ENCODE results near the gene PTPA.
"Not testable (repeated sequence)": the region's sequence is repeated elsewhere in the genome, so short reads cannot be mapped to it uniquely, and the experiment has no call there.

PTPA gene

DNA sequence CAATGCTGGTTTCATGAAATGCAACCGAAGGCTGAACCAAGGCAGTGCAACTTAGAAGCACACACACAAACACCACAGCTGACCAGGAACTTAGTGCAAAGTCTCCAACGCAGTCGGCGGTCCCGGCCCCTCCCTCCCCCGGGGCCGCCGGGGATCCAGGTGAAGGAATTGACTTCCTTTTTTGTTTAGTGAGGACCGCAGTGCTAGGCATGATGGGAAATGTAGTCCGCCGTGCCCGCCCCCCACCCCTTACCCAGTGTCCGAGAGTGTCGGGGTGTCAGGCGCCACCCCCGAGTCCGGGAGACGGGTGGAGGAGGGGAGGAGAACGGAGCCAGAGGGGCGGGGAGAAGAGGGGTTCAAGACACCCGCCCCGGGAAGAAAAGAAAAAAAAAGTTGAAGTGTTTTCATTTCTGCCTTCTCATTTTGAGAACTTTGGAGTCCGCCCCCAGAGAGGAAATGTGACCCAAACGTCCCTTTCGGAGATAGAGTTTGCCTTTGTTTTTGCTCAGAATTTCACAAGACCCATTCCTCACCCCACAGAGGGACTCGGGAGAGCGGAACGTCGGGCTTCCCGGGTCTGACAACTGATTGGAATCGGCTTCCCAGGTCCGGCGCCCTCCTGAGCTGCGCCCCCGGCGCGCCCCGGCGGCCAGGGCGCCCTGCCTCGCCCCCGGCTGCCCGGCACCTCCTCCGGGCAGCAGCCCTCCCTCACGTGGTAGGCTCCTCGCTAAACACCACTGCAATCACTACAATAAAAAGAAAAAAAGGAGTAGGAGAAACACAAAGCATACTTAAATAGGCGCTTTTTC lies 64.8 kb downstream of the PTPA start:
- peak; percentile 65 to 79 for DNase-seq (ENCODE audit: low read depth in 2 of 2)

DNA sequence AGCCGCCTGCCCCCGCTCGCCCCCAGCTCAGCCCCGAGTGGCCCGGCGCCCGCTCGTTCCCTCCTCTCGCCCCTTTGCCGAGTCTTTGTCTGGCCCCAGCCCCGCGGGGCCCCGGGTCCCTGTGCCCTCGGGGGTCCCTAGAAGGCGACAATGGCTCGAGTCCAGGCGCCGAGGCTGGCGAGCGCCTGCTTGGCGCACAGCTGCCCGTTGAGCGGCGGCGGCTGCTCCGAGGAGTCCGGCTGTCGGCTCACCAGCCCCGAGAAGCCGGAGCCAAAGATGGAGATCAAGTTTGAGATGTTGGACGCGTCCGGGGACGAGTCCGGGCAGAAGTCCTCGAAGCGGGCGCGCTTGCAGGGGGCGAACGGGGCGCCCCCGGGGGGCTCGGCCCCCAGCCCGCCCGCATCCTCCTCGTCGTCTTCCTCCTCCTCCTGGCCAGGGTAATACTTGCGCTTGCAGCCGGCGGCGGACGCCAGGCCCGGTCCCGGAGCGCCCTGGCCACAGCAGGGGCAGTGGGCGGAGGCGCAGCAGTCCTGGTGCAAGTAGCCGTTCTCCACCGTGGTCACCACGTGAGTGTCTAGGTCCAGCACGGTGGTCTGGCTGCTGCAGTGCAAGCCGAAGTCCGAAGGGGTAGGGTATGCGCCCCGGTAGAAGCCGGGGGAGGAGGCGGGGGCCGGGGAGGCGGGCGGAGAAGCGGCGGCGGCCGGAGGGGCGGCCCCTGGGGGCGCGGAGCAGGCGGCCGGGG lies 65.7 kb downstream of the PTPA start:
- no peak for DNase-seq (ENCODE audit: low read depth in 2 of 2)

GRCh38 chr9:129177443-129177790 lies 66.2 kb downstream of the PTPA start:
- no peak for DNase-seq (ENCODE audit: low read depth in 2 of 2)

- DNase-seq (ENCODE audit: low read depth in 2 of 2), result peak; percentile 88 to 93
Observed at GRCh38 chr9:129177791-129178567, 66.8 kb downstream of the PTPA start, which contains the start of gene IER5L. Gene IER5L, minus strand, starts transcription at chr9:129178261. Its CDS starts 209 bp downstream, at chr9:129178052.

DNA sequence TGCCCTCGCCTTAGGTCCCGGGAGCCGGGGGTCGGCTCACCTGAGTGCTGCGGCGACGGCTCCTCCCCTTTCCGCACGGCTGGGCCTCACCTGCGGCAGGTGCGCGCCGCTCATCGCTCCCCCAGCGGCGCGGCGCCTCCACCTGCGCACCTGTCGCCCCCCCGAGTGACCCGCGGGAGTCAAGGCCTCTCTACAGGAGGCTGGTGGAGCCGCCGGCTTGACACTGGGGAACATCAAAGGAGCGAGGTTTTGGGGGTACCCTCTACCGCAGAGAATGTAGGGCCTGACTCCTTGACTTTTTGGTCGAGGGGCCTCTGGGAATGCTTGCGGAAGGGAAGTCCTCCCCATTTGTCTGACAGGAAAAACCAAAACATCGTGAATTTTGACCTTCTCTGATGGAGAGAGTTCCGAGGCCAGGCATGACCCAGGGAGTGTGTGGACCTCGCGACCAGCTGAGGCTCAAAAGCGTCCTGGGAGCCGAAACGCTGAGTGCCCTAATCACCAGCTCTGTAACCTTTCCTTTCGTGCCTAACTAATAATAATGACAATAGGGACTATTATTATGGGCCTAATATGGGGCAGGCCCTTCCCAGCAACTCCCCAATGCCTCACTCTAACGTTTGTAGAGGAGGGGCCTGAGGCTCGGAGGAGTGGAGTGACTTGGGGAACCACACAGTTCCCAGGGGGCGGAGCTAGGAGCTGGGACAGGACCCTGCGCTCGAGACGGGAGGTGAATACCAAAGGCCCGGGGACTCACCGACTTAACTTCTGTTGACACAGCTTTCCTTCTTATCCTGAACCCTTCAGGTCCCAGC lies 67.6 kb downstream of the PTPA start:
- no peak for DNase-seq (ENCODE audit: low read depth in 2 of 2)

- no peak for DNase-seq (ENCODE audit: low read depth in 2 of 2)
Observed at GRCh38 chr9:129181246-129181645, 70.0 kb downstream of the PTPA start.

DNA sequence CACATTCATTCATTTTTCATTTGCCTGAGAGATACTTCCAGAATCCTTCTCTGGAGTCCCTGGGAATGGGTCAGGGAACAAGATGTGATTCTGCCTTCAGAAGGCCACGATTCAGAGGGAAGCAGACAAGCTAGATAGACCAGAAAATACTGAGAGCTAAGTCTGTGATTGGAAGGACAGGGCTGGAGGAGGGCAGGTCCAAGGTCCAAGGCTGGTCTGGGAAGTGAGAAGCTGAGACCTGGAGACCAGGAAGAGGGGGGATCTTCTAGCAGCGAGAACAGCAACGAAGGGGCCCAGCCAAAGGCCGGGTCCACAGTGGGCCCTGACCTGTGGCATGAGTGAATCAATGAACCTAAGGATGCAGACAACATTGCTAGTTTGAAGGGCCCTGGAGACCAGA lies 70.9 kb downstream of the PTPA start:
- no peak for DNase-seq (ENCODE audit: low read depth in 2 of 2)

GRCh38 chr9:129182625-129183494 lies 71.6 kb downstream of the PTPA start:
- DNase-seq (ENCODE audit: low read depth in 2 of 2), result no peak

- DNase-seq (ENCODE audit: low read depth in 2 of 2), result no peak
Observed at GRCh38 chr9:129183495-129184218, 72.4 kb downstream of the PTPA start.

DNA sequence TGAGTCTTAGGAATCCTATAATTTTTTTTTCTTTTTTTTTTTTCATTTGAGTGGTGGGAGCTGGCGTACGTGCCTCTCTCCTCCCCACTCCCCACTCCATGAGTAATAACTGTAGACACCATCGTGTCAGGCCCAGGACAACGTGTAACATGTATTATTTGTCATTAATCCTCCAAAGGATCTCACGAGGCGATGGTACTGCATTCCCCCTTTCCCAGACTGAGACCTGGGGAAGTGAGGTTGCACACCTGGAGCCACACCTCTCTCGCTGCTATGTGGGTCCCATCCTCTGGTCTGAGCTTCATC lies 73.0 kb downstream of the PTPA start:
- no peak for DNase-seq (ENCODE audit: low read depth in 2 of 2)

DNA sequence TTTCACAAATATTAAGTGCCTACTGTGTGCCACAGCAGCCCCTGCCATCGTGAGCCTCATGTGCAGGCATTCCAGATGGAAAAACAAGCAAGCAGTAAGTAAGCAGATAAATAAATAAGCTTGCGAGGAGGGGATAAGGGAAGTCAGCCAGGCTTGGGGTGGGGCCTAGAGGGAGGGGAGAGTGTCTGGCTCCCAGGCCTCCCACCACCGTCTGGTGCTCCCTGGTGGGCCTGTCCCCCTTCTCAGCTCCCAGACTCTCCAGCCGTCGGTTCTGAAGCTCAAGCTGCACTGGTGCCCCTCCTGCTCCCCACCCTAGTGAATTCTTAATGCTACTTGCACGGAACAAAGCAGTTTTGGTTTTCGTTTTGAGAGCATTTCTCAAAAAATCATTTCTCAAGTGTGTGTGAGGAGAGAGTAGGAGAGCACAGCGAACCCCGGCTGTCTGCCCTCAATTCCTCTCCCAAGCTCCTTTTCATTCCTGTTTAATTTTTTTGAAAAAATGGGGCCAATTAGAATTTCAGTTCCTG lies 73.4 kb downstream of the PTPA start:
- DNase-seq (ENCODE audit: low read depth in 2 of 2), result no peak

GRCh38 chr9:129185402-129185801 lies 74.2 kb downstream of the PTPA start:
- no peak for DNase-seq (ENCODE audit: low read depth in 2 of 2)

DNA sequence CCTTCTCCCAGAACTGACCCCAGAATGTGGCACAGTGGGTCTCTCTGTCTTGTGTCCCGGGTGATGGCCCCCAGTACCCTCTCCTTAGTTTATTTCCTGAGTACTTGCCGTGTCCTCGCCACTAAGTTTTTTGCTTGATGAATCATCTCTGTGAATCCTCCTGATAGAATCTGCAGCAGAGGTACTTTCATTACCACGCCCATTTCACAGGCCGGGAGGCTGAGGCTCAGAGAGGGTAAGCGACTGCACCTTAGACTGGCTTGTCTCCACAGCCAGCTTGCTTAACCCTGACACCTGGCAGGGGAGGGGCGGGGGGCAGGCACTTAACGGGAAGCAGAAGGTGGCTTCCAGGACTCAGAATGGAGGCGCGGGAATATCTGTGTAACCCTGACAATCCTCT lies 74.8 kb downstream of the PTPA start:
- no peak for DNase-seq (ENCODE audit: low read depth in 2 of 2)

- DNase-seq (ENCODE audit: low read depth in 2 of 2), result no peak
Observed at GRCh38 chr9:129187042-129187441, 75.8 kb downstream of the PTPA start.

GRCh38 chr9:129189971-129190370 lies 78.8 kb downstream of the PTPA start:
- DNase-seq (ENCODE audit: low read depth in 2 of 2), result not testable (repeated sequence)

- no peak for DNase-seq (ENCODE audit: low read depth in 2 of 2)
Observed at GRCh38 chr9:129191234-129191633, 80.0 kb downstream of the PTPA start.

DNA sequence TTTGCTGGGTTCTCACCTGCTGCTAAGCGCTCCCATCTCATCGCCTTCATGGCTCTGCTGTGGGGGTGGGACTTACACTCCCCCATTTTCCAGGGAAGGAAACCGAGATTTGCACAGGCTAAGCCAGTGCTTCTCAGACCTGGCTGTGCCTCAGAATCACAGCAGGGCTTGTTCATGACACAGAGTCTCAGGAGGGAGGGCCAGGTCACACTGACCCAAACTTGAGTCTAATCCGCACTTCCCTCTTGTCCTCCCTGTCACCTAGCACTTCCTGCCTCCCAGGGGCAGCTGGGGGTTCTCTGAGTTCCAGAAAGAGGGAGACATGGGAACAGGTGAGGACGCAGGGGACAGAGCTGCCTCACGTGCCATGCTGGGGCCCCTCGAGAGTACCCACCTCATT lies 82.4 kb downstream of the PTPA start:
- DNase-seq (ENCODE audit: low read depth in 2 of 2), result no peak

DNA sequence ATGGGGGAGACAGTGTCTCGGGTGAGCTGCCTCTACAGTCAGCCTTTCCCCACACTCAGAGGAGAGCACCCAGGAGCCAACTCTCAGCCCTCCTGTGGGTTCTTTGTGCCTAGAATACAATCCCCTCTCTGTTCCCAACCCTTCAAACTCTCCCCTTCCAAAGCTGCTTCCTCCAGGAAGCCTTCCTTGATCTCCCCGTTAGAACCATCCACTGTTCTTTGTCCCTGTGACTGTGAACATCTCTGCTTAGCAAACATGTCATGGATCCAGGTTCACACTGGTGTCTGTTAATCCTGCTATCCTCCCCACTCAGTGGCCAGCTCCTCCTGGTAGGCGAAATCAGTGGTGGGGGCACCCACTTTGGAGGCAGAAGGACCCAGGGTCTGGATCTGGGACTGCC lies 83.0 kb downstream of the PTPA start:
- DNase-seq (ENCODE audit: low read depth in 2 of 2), result no peak

DNA sequence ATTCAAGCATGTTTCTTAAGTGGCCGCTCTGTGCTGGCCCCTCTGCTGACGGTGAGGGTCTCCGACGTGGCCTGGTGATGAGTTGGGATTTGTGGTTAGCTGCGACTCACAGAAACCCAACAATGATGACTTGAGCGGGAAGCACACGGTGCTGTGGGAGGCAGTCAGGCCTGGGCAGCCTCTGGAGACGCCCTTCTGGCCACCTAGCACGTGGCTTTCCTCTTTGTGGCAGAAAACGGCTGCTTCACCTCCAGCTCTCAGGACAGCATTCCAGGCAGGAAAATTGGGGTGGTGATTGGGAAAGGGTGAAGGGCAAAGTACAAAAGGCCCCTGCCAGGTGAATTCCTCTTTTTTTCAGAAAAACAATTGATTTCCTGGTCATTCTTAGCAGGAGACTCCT lies 84.4 kb downstream of the PTPA start:
- no peak for DNase-seq (ENCODE audit: low read depth in 2 of 2)

DNA sequence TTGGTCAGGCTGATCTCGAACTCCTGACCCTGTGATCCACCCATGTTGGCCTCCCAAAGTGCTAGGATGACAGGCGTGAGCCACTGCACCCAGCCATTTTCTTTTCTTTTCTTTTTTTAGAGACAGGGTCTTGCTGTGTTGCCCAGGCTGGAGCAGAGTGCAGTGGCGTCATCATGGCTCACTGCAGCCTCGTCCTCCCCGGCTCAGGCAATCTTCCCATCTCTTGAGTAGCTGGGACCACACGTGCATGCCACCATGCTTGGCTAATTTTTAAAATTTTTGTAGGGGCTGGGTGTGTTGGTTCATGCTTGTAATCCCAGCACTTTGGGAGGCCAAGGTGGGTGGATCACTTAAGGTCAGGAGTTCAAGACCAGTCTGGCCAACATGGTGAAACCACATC lies 85.8 kb downstream of the PTPA start:
- not testable (repeated sequence) for DNase-seq (ENCODE audit: low read depth in 2 of 2)

All from stimulated activated CD4-positive, alpha-beta T cell treated with anti-CD3 and anti-CD28 coated beads, Interleukin-15, amount 100 ng/mL, for 48 hours (primary cell).